KMS-11 (cell line): ENCODE data around the gene TSACC.

ENCODE experiments used
- H2AFZ ChIP-seq: fragments of 200-600 bp; sonication (generic); 2 replicates; pipeline ENCODE4 v1.6.1; 2016; ENCODE audit warnings: antibody characterized with exemption, mixed run types, low read depth
- H3K27ac ChIP-seq: fragments of 200-600 bp; sonication (generic); 2 replicates; pipeline ENCODE4 v1.6.1; 2016; ENCODE audit warnings: mild to moderate bottlenecking, mixed run types
- H3K27me3 ChIP-seq: fragments of 200-600 bp; sonication (generic); 2 replicates; pipeline ENCODE4 v1.6.1; 2017; ENCODE audit warnings: mild to moderate bottlenecking, low read depth, mixed run types, moderate library complexity; ENCODE audit not compliant: insufficient read depth
- H3K36me3 ChIP-seq: fragments of 200-600 bp; sonication (generic); 2 replicates; pipeline ENCODE4 v1.6.1; 2017; ENCODE audit warnings: mild to moderate bottlenecking, mixed run types; ENCODE audit not compliant: insufficient read depth
- H3K4me1 ChIP-seq: fragments of 200-600 bp; sonication (generic); 2 replicates; pipeline ENCODE4 v1.6.1; 2016; ENCODE audit warnings: mild to moderate bottlenecking, low read depth, mixed run types; ENCODE audit not compliant: poor library complexity, severe bottlenecking
- H3K4me2 ChIP-seq: fragments of 200-600 bp; sonication (generic); 2 replicates; pipeline ENCODE4 v1.7.0; 2016; ENCODE audit warnings: mild to moderate bottlenecking, mixed run types
- H3K4me3 ChIP-seq: fragments of 200-600 bp; sonication (generic); IDR thresholded peaks from 2 replicates; pipeline ENCODE4 v1.6.1; 2017; ENCODE audit warnings: low read depth, low read length, mixed read lengths; ENCODE audit not compliant: insufficient read depth
- H3K79me2 ChIP-seq: fragments of 200-600 bp; sonication (generic); 2 replicates; pipeline ENCODE4 v1.6.1; 2016; ENCODE audit warnings: low read depth, mixed run types; ENCODE audit not compliant: insufficient read depth
- H3K9ac ChIP-seq: fragments of 200-600 bp; sonication (generic); 2 replicates; pipeline ENCODE4 v1.6.1; 2016; ENCODE audit warnings: mild to moderate bottlenecking, mixed run types
- H4K20me1 ChIP-seq: fragments of 200-600 bp; sonication (generic); 2 replicates; pipeline ENCODE4 v1.6.1; 2016; ENCODE audit warnings: mild to moderate bottlenecking, mixed run types; ENCODE audit not compliant: insufficient read depth
- TF ChIP-seq, protein P1 (sequence below): fragments of 200-600 bp; sonication (generic); conservative IDR thresholded peaks from 2 replicates; pipeline ENCODE4 v1.6.1; 2017; ENCODE audit warnings: low read depth, mild to moderate bottlenecking, antibody characterized with exemption, low read length, moderate library complexity, mixed read lengths

TSACC gene

GRCh38 chr1:156305215-156305614 lies 33.1 kb upstream of the TSACC start:
- no peak overlapping the region for H3K9ac ChIP-seq
- H2AFZ ChIP-seq = no peak overlapping the region
- H3K27me3 ChIP-seq = no peaks in the 10 kb centered on the region
- TF ChIP-seq, protein P1, sequence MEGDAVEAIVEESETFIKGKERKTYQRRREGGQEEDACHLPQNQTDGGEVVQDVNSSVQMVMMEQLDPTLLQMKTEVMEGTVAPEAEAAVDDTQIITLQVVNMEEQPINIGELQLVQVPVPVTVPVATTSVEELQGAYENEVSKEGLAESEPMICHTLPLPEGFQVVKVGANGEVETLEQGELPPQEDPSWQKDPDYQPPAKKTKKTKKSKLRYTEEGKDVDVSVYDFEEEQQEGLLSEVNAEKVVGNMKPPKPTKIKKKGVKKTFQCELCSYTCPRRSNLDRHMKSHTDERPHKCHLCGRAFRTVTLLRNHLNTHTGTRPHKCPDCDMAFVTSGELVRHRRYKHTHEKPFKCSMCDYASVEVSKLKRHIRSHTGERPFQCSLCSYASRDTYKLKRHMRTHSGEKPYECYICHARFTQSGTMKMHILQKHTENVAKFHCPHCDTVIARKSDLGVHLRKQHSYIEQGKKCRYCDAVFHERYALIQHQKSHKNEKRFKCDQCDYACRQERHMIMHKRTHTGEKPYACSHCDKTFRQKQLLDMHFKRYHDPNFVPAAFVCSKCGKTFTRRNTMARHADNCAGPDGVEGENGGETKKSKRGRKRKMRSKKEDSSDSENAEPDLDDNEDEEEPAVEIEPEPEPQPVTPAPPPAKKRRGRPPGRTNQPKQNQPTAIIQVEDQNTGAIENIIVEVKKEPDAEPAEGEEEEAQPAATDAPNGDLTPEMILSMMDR = no peak
- H4K20me1 ChIP-seq = no peaks in the 10 kb centered on the region
- no peaks in the 10 kb centered on the region for H3K4me1 ChIP-seq
- peaks cover 38% of the 10 kb centered on the region; the same call in 1 of the 2 replicates for H3K36me3 ChIP-seq
- no peak overlapping the region for H3K4me3 ChIP-seq
- H3K79me2 ChIP-seq = no peaks in the 10 kb centered on the region
- H3K27ac ChIP-seq = no peak overlapping the region
- no peak overlapping the region for H3K4me2 ChIP-seq

DNA sequence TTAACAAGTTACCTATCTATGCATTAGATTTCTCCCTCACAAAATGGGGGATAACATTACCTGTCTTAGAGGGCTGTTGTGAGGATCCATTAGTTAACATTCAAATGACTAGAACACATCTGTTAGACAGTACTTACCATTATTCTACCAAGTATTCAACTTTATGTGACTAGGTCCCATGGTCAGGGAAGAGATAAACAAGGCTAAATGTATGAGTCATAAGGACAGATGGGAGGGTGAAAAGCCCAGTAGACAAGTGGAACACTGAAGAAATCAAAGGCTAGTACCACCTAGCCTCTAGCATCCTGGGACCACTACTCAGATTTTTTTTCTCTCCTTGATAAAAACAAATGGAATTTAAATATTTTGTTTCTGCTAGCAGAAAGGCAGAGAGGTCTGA lies 30.2 kb upstream of the TSACC start:
- TF ChIP-seq, protein P1 = no peak
- no peak overlapping the region for H3K4me2 ChIP-seq
- no peak overlapping the region for H2AFZ ChIP-seq
- H3K4me3 ChIP-seq = no peak overlapping the region
- H3K36me3 ChIP-seq = peaks cover 64% of the 10 kb centered on the region; the same call in 1 of the 2 replicates
- H3K9ac ChIP-seq = no peak overlapping the region
- no peaks in the 10 kb centered on the region for H3K79me2 ChIP-seq
- no peak overlapping the region for H3K27ac ChIP-seq
- H3K4me1 ChIP-seq = no peaks in the 10 kb centered on the region
- no peaks in the 10 kb centered on the region for H4K20me1 ChIP-seq
- no peaks in the 10 kb centered on the region for H3K27me3 ChIP-seq

DNA sequence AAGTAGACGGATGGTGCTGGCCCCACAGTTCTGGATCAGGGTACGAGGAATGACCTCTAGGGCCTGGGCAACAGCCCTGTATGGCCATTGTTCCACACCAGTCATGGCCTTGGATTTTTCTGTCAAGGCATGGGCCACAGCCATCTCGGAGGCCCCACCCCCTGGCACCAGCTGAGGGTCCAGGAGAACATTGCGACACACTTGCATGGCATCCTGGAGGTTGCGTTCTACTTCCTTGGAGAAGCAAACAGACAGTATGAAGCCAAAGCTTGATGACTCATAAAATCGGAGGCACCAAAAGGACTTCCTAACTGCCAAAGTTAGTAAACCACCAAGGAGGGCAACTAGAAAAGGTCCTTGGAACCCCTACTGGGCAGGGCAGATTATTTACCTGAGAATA lies 27.4 kb upstream of the TSACC start:
- H3K36me3 ChIP-seq = peaks cover 86% of the 10 kb centered on the region; the same call in 1 of the 2 replicates
- H3K4me2 ChIP-seq = no peak overlapping the region
- no peak overlapping the region for H3K27ac ChIP-seq

DNA sequence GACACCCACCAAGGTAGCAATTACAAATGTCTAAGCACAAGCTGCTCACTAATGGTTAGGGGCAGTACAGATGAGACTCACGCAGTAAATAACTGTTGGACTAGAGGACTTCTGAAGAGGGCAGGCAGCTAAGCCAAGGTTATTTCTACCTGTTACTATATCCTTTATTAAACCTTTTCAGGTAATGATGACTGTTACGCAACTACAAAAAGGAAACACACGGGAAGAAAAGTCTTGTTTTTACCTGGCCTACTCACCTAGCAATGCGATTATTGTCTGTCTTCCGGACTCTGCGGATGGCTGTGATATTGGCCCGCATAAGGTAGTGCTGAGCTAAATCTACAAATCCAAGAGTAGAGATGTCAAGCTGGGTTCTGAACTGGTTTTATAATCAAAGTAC lies 21.4 kb upstream of the TSACC start:
- H3K27ac ChIP-seq = no peak overlapping the region
- H3K4me2 ChIP-seq = no peak overlapping the region
- TF ChIP-seq, protein P1 = no peak
- H3K27me3 ChIP-seq = no peaks in the 10 kb centered on the region
- peaks cover 17% of the 10 kb centered on the region; the same call in 1 of the 2 replicates for H3K79me2 ChIP-seq
- peaks cover 20% of the 10 kb centered on the region; the same call in 1 of the 2 replicates for H4K20me1 ChIP-seq
- H3K9ac ChIP-seq = no peak overlapping the region
- H2AFZ ChIP-seq = no peak overlapping the region
- H3K36me3 ChIP-seq = peaks cover 96% of the 10 kb centered on the region; the same call in 1 of the 2 replicates
- no peaks in the 10 kb centered on the region for H3K4me1 ChIP-seq
- no peak overlapping the region for H3K4me3 ChIP-seq

More for the DNA sequence above, 27.4 kb upstream of the TSACC start:
- H3K27me3 ChIP-seq = no peaks in the 10 kb centered on the region
- H4K20me1 ChIP-seq = peaks cover 8% of the 10 kb centered on the region; the same call in 1 of the 2 replicates
- H2AFZ ChIP-seq = no peak overlapping the region
- no peaks in the 10 kb centered on the region for H3K4me1 ChIP-seq
- H3K4me3 ChIP-seq = no peak overlapping the region
- H3K79me2 ChIP-seq = 0 out of 2 replicates have a peak, but pooled peaks cover 7% of the 10 kb centered on the region
- TF ChIP-seq, protein P1 = no peak
- H3K9ac ChIP-seq = no peak overlapping the region
